Measurements from ENCODE around the gene MANEA. TPM values are rescaled to one million over a fixed set of nuclear protein-coding genes. Genes with fewer than 3 reads are reported as not detected.
"Not testable (repeated sequence)": the region's sequence is repeated elsewhere in the genome, so short reads cannot be mapped to it uniquely, and the experiment has no call there.

MANEA gene
- total RNA-seq, 3 donors from 2014 or later (not counting 1 experiment from before 2014, with no cell fraction given) = 4.7 to 10.6 (median 5.7) TPM

GRCh38 chr6:95551678-95552324 lies 25.5 kb upstream of the MANEA start:
- ATAC-seq (no peak), DNase-seq (no peak)
- intact Hi-C loops (cut with micrococcal nuclease) = no loop called here
- Histone ChIP-seq H3K4me3 (ENCODE audit: low read length) (no peak overlapping the region), H3K9me3 (ENCODE audit: control insufficient read depth, insufficient read depth, low read length) (no peaks in the 10 kb centered on the region), H3K4me1 (ENCODE audit: control insufficient read depth, insufficient read depth, low read length) (no peaks in the 10 kb centered on the region), H3K27ac (ENCODE audit: low read length) (no peak overlapping the region), H3K27me3 (ENCODE audit: control insufficient read depth, insufficient read depth, low read length) (no peaks in the 10 kb centered on the region), H3K36me3 (ENCODE audit: control insufficient read depth, insufficient read depth, low read length) (no peaks in the 10 kb centered on the region)
- H3K36me3 Mint-ChIP-seq = peaks cover 16% of the 10 kb centered on the region
- no peak overlapping the region for H3K27ac Mint-ChIP-seq
- TF ChIP-seq CTCF (IDR thresholded peaks at IDR 0.05) = no peak
- H3K27me3 Mint-ChIP-seq (ENCODE audit: low read depth in 2 of 2) = peaks cover 5 to 7% of the 10 kb centered on the region in 2 donors
- H3K9me3 Mint-ChIP-seq = peaks cover 3 to 15% of the 10 kb centered on the region in 2 donors
- H3K4me1 Mint-ChIP-seq = no peaks in the 10 kb centered on the region
- 95% methylated on average over 5 of the region's 5 CpGs for WGBS (ENCODE audit: insufficient coverage)
- no peak overlapping the region for H3K4me3 Mint-ChIP-seq

- Histone ChIP-seq H3K27ac (ENCODE audit: low read length) (no peak overlapping the region), H3K27me3 (ENCODE audit: control insufficient read depth, insufficient read depth, low read length) (no peaks in the 10 kb centered on the region), H3K9me3 (ENCODE audit: control insufficient read depth, insufficient read depth, low read length) (no peaks in the 10 kb centered on the region), H3K4me1 (ENCODE audit: control insufficient read depth, insufficient read depth, low read length) (no peaks in the 10 kb centered on the region), H3K4me3 (ENCODE audit: low read length) (no peak overlapping the region), H3K36me3 (ENCODE audit: control insufficient read depth, insufficient read depth, low read length) (no peaks in the 10 kb centered on the region)
- H3K4me3 Mint-ChIP-seq = no peak overlapping the region
- peaks cover 16% of the 10 kb centered on the region for H3K36me3 Mint-ChIP-seq
- ATAC-seq = no peak
- H3K9me3 Mint-ChIP-seq = peaks cover 3 to 17% of the 10 kb centered on the region in 2 donors
- 89% methylated on average over 1 of the region's 1 CpG for WGBS (ENCODE audit: insufficient coverage)
- TF ChIP-seq CTCF (IDR thresholded peaks at IDR 0.05) = no peak
- H3K27ac Mint-ChIP-seq = no peak overlapping the region
- H3K4me1 Mint-ChIP-seq = no peaks in the 10 kb centered on the region
- DNase-seq = no peak
- intact Hi-C loops (cut with micrococcal nuclease) = no loop called here
- H3K27me3 Mint-ChIP-seq (ENCODE audit: low read depth in 2 of 2) = peaks cover 5 to 7% of the 10 kb centered on the region in 2 donors
Observed at GRCh38 chr6:95553880-95554279, 23.5 kb upstream of the MANEA start.

- H3K9me3 ChIP-seq (ENCODE audit: control insufficient read depth, insufficient read depth, low read length); H3K27me3 ChIP-seq (ENCODE audit: control insufficient read depth, insufficient read depth, low read length); H3K27ac Mint-ChIP-seq; H3K36me3 ChIP-seq (ENCODE audit: control insufficient read depth, insufficient read depth, low read length); H3K9me3 Mint-ChIP-seq; H3K27me3 Mint-ChIP-seq (ENCODE audit: low read depth in 2 of 2); H3K36me3 Mint-ChIP-seq; ATAC-seq; H3K27ac ChIP-seq (ENCODE audit: low read length); H3K4me3 ChIP-seq (ENCODE audit: low read length); H3K4me1 Mint-ChIP-seq; H3K4me1 ChIP-seq (ENCODE audit: control insufficient read depth, insufficient read depth, low read length); H3K4me3 Mint-ChIP-seq; intact Hi-C loops (cut with micrococcal nuclease); DNase-seq: not testable (repeated sequence)
- WGBS (ENCODE audit: insufficient coverage) = 98% methylated on average over 5 of the region's 5 CpGs
Observed at GRCh38 chr6:95560956-95561355, 16.4 kb upstream of the MANEA start.

- Mint-ChIP-seq H3K27ac (no peak overlapping the region), H3K27me3 (ENCODE audit: low read depth in 2 of 2) (no peaks in the 10 kb centered on the region), H3K4me3 (no peak overlapping the region), H3K4me1 (peaks cover 22 to 25% of the 10 kb centered on the region in 2 donors), H3K9me3 (no peaks in the 10 kb centered on the region), H3K36me3 (no peaks in the 10 kb centered on the region)
- no peaks in the 10 kb centered on the region for H3K9me3 ChIP-seq (ENCODE audit: control insufficient read depth, insufficient read depth, low read length)
- no peak overlapping the region for H3K27ac ChIP-seq (ENCODE audit: low read length)
- no peak for ATAC-seq
- no peak for TF ChIP-seq CTCF (IDR thresholded peaks at IDR 0.05)
- WGBS (ENCODE audit: insufficient coverage) = 96% methylated on average over 5 of the region's 5 CpGs
- H3K4me1 ChIP-seq (ENCODE audit: control insufficient read depth, insufficient read depth, low read length) = no peaks in the 10 kb centered on the region
- no peak for DNase-seq
- H3K27me3 ChIP-seq (ENCODE audit: control insufficient read depth, insufficient read depth, low read length) = no peaks in the 10 kb centered on the region
- no peak overlapping the region for H3K4me3 ChIP-seq (ENCODE audit: low read length)
- intact Hi-C loops (cut with micrococcal nuclease) = no loop called here
- no peaks in the 10 kb centered on the region for H3K36me3 ChIP-seq (ENCODE audit: control insufficient read depth, insufficient read depth, low read length)
Observed at GRCh38 chr6:95569560-95569959, 7.8 kb upstream of the MANEA start.

All from natural killer cell (primary cell).